Activated CD8-positive, alpha-beta memory T cell treated with anti-CD3 and anti-CD28 coated beads for 24 hours (primary cell): ENCODE data around the gene RNF224.
"Not testable (repeated sequence)": the region's sequence is repeated elsewhere in the genome, so short reads cannot be mapped to it uniquely, and the experiment has no call there.

Experiments
- DNase-seq: peaks from one replicate; pipeline ENCODE4 v3.0.0-alpha.2; 2020

The RNF224 gene

DNA sequence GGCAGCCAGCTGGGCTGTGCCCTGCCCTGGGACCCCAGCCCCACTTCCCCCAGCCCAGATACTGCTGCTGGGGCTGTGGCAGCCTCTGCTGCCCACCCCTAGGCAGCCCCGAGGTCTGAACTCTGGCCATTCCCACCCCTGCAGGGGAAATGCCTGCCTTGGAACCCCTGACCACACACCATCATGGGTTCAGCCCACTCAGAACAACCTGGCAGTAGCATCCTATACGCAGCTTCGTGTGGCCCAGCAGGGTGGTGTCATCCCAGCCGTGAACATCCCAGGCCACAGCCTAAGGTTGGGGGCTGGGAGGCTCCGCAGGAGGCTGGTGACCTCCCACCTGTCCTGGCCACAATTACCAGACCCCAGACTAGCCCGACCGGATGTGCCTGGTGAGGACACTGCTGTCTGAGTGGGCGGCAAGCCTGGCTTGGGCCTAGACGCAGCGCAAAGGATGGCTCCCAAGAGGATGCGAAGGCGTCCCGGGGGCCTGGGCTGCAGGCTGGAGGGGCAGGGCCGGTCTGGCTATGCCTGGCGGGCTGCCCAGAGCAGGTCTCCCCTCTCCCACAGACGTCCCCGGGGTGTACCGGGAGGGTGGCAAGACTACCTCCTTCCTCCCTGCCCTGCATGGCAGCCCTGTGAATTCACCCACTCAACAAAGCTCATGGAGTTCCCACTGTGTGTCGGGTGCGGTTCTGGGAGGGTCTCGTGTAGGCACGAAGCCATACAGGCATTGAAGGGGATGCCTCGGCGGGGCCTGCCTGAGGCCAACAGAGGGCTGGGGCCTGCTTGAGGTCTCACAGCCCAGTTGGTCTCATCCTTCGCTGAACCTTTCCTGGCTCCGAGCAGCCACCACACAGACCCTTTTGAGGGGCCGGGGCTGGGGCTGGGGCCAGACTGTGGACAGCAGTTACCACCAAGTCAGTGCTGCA, 1.9 kb downstream of the RNF224 start:
- DNase-seq, result no peak

DNA sequence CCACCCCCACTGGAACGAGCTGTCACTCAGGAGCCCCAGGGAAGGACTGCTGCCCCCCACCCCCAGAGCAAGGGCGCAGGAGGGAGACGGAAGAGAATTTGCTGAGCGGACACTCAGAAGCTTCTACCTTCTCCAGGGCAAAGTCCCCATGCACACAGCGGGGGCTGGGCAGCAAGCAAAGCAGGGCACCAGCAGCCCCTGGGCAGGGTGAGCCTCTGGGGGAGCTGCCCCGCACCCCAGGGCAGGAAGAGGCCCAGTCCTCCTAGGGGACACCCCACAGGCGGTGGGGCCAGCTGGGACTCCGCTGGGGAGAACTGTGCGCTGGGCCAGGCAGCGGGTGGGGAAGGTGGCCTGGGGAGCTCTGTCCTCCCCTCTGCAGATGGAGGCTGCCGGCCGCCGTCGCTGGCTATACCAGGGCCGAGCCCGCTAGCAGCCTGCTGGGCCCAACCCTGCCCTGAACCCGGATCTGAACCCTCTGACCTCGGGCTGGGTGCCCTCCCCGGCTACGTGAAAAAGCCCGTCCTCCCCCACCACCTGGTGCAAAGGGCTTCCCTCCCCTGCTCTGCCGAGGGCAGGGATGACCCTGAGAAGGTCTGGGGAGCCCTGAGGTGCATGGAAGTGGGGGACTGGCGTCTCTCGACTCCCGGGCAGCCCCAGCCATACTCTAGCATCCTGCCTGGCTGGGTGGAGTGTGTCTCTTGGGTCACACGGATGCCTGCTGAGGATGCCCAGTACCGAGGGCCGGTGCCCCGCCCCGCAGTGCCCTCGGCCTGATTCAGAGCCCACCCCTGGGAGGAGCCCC, 2.8 kb downstream of the RNF224 start:
- DNase-seq, result no peak

DNA sequence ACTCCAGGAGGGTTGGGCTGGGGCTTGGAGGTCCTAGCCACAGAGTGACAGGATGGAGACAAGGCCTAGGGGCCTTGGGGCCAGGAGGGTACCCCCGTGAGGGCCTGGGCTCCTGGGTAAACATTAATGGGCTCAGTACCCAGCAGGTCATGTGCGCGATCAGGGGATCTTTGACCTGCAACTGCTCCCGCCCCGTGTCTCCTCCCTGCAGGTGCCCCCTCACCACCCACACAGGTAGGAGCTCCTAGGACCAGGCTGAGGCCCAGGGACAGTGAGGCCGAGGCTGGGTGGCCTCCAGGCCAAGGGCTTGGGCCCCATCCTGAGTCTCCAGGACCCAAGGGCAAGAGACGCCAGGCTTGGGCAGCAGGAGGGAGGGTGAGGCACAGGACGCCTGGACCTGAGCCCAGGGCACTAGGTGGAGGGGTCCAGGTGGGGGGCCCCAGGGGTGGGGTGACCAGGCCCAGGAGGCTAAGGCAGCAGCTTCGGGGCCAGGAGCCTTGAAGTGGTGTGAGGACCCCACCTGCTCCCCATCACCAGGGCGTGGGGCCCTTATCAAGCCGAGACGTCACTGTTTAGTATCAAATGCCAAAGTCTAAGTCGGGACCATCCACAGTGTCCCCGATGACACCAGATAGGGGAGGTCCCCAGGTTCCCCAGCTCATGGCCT, 3.5 kb downstream of the RNF224 start, which contains the start of gene SLC34A3:
Gene SLC34A3 (plus strand): TSS at position 197 of the 667 bp plus-strand sequence. CDS start 802 bp downstream, outside the sequence.
- no peak for DNase-seq

DNA sequence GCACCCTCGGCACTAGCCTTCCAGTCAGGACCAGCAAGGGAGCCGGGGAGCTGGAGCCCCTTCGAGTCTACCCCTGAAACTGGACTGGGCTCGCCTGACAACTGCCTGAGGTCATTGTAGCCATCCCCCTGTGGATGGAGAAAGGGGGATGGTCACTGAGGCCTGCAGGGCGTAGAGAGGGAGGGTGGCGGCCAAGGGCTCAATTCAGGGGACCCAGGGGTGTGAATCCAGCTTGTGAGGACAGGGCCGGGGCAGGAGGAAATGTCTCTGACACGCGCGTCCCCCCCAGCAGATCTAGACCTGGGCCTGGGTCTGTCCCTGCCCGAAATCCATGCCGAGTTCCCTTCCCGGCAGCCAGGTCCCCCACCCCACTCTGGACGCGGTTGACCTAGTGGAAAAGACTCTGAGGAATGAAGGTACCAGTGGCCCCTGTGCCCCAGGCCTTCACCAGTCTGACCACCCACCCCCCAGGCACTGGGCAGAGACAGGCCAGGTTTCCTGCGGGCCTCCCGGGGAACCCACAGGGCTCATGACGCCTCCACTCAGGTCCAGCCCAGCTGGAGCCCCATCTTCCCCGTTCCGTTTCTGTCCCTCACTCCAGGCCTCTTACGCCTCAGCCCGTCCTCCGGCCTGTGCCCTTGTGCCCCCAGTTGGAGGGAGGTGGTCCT, 4.2 kb downstream of the RNF224 start:
- DNase-seq, result no peak

DNA sequence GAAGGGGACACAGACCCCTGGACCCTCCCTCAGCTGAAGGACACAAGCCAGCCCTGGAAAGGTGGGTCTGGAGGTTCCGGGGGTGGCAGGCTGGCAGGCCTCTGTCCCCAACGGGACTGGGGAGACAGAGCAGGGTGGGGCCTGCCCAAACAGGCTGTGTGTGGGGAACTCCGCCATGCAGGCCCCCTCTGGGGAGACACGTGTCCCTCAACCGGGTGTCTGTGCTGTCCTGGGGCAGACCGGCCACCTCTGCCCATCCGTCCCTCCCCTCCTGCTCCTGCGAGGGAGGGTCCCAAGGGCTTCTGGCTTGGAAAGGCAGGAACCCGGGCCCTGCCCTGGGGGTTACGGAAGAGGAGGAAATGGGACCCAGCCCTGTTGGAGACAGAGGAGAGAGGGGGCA, 4.8 kb downstream of the RNF224 start:
- DNase-seq, result no peak

DNA sequence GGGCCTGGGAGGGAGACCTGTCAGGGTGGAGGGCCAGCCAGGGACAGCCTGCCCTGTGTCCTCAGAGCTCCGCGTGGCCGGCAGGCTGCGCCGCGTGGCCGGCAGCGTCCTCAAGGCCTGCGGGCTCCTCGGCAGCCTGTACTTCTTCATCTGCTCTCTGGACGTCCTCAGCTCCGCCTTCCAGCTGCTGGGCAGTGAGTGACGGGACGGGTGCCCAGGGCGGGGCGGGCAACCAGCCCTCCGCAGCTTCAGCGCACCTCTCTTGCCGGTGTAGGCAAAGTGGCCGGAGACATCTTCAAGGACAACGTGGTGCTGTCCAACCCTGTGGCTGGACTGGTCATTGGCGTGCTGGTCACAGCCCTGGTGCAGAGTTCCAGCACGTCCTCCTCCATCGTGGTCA, 5.2 kb downstream of the RNF224 start:
- DNase-seq, result no peak

DNA sequence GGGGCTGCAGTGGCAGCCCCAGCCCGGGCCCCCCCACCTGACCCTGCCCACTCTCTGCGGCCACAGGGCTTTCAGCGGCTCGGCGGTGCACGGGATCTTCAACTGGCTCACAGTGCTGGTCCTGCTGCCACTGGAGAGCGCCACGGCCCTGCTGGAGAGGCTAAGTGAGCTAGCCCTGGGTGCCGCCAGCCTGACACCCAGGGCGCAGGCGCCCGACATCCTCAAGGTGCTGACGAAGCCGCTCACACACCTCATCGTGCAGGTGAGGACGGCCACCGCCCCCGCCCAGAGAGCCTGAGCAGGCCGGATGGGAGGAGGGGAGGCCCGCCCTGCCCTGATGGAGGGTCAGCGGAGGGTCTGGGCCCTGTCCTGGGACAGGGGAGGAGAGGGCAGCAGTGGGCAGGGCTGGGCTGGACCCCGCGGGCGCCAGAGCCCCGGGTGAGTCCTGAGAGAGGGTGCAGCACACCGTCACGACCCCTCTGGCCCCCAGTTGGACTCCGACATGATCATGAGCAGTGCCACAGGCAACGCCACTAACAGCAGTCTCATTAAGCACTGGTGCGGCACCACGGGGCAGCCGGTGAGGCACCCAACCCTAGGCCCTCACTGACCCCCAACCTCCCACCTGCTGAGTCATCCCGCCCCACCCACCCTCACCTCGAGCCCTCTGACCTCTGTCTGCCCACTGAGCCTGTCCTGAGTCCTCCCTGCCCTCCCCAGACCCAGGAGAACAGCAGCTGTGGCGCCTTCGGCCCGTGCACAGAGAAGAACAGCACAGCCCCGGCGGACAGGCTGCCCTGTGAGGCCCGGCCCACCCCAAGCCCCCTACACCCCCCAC, 6.1 kb downstream of the RNF224 start:
- DNase-seq, result no peak

DNA sequence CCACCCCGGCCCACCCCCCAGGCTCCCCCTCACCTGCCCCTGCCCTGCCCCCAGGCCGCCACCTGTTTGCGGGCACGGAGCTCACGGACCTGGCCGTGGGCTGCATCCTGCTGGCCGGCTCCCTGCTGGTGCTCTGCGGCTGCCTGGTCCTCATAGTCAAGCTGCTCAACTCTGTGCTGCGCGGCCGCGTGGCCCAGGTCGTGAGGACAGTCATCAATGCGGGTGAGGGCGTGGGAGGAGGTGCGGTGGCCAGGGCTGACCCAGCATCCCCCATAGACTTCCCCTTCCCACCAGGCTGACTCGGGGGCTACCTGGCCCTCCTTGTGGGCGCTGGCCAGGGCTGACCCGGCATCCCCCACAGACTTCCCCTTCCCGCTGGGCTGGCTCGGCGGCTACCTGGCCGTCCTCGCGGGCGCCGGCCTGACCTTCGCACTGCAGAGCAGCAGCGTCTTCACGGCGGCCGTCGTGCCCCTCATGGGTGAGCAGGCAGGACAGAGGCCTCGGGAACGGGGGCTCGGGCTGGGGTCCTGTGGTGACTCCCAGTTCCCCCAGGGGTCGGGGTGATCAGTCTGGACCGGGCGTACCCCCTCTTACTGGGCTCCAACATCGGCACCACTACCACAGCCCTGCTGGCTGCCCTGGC, 6.9 kb downstream of the RNF224 start:
- no peak for DNase-seq

DNA sequence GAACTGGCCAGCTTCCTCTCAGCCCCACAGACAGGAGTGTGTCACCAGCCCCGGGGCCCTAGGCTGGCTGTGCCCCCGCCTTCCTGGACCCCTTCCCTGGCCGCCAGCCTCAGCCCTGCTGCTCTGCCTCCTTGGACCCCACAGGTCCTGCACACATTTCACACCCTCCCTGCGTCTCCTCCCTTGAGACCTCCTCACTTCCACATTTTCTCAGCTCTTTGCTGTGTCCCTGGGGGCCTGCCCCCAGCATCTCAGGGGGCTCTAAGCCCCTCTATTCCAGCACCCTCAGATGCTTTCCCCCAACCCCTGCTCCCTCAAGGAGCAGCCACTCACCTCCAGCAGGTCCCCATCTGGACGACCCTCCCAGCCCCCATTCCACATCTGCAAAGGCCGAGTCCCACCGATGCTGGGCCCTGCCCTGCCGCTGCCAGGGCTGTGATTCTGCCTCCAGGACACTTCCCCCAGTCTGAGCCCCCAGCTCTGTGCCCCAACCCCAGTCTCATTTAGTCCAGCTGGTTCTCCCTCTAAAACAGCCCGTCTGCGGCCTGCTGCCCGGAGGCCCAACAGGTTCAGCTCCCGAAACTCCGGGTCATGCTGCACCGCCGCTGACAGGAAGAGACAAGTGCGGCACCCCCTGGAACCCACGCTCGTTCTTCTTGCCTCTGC, 7.6 kb downstream of the RNF224 start:
- DNase-seq, result no peak

DNA sequence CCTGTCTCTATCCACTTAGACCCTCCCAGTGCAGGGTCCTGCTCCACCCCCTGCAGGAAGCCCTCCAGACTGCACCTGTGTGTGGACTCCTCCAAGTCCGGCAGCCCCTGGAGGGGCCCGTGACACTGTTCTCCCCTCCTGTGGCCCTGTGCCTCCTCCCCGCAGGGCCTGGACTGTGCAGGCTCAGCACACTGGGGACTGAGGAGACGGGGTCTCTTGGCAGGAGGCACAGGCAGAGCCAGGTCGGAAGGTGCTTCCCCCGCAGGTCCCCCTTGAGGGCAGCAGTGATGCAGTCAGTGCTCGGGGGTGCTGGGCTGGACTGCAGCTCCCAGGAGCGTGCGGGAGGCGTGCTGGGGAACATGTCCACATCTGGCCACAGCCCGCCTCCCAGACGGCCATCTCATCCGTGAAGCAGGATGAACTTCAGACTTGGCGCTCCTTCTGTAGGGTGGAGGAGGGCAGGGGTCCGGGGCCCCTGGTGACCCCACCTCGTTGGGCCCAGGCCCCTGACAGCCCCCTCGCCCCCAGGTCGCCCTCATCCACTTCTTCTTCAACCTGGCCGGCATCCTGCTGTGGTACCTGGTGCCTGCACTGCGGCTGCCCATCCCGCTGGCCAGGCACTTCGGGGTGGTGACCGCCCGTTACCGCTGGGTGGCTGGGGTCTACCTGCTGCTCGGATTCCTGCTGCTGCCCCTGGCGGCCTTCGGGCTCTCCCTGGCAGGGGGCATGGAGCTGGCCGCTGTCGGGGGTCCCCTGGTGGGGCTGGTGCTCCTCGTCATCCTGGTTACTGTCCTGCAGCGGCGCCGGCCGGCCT, 8.3 kb downstream of the RNF224 start:
- no peak for DNase-seq

DNA sequence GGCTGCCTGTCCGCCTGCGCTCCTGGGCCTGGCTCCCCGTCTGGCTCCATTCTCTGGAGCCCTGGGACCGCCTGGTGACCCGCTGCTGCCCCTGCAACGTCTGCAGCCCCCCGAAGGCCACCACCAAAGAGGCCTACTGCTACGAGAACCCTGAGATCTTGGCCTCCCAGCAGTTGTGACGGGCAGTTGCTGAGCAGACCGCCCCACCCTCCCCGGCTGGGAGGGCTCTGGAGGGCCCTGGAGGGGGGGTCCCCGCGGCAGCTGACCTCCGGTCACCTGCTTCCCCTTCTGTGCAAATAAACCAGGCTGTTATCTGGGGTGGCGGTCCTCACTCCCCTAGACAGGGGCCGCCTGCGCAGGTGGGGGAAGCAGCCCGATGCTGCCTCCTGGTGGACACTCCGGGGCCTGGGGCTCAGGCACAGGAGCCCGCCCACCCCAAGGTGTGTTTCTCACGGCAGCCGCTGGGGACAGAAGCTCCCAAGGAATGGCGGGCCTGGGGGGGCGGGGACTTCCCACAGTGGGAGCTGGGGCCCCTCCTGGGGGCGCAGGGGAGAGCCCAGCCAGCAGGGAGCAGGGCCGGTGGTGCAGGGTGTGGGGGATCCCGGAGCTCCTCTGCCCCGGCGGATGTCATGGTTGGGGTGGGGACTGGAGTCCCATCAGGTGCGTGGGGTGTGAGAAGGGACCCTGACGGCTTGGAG, 9.1 kb downstream of the RNF224 start:
- peak; percentile 96 for DNase-seq

DNA sequence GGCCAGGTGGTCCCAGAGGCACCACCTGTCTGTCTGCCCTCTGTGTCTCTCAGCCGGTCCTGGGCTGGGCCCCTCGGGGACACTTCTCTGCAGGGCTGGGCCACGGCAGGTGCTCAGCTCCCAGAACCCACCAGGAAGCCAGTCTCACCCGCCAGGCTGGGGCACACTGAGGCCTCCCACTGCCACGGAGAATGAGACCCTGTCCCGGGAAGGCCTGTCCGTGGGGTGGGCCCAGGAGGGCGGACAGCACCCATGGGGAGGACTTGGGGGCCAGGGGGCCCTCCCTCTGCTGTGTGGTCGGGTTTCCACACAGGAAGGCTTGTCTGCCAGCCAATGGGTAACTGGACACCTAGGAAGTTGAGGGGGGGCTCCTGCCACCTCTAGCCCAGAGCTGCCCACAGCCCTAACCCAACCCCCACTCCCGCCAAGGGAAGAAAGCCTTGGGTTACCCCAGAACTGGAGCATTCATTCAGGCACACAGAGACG, 9.7 kb downstream of the RNF224 start:
- DNase-seq, result no peak

DNA sequence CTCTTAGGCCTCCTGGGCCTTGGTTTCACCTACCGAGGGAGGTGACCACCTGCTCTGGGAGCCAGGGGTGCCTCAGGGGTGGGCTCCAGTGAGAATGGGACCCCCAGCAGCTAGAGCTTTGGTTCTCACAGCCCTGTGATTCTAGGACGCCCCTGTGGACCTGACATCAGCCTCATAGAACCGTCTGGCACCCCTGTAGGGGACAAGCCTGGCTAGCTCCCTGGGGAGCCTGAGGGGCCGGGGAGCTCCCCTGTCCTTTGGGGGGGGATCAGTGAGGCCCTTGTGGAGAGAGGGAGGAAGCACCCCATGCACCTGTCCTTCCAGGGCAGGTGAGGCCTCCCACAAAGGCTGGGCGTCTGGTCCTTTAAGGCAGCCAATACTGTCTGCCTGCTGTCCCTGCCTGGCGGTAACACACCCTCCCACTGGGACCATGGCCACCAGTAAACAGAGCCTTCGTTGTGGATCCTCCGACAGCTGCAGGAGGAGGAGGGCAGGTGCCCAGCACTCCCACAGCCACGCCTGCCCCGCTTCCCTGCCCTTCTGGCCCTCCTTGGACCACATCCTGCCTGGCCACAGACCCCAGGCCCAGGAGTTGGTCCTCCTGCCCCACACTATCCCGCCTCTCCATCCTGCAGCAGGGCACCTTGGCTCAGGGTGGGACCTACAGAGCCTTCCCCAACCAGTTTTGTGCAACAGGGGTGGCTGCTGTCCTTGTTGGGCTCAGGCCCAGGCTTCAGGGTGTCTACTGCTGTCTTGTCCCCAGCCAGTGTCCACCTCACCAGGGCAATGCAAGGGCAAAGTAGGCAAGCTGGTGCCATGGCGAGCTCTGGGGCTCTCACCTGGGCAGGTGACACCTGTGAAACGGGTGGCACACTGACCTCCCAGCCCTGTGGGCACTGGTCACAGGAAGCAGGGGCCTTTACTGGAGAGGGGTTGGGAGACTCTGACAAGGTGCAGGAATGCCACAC, 10.7 kb downstream of the RNF224 start:
- DNase-seq, result no peak

DNA sequence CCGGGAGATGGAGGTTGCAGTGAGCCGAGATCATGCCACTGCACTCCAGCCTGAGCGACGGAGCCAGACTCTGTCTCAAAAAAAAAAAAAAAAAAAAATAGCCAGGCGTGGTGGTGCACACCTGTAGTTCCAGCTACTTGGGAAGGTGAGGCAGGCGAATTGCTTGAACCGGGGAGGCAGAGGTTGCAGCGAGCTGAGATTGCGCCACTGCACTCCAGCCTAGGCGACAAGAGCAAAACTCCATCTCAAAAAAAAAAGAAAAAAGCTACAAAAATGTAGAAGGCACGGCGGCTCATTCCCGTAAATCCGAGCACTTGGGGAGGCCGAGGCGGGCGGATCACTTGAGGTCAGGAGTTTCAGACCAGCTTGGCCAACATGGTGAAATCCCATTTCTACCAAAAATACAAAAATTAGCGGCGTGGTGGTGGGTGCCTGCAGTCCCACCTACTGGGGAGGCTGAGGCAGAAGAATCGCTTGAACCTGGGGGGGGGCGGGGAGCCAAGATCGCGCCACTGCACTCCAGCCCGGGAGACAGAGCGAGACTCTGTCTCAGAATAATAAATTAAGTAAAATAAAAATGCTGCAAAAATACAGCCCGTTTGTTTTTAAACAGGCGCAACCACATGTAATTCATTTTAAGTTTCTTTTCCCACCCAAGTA, 12.4 kb downstream of the RNF224 start:
- DNase-seq, result not testable (repeated sequence)

DNA sequence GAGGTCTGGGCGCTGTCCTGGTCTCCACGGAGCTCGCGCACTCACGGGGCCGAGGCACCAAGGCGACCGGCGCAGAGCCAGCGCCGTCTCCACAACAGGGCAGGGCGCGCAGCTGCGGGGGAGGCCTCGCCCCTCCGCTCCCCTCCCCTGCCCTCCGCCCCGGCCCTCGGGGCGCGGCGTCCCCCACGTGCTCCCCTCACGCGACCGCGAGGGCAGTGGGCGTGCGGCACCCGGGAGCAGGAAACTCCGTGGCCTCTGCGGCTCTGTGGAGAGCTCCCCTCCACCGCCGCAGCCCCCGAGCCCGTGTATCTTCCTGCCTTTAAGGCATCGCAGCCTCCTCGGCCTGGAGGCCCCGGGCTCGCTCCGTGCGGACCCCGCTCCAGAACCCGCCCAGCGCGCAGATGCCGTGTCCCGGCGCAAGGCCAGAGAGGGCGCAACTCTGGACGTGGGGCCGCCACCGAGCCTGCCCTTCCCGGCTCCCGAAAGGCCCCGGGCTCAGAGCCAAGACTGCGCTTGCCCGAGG, 13.1 kb downstream of the RNF224 start:
- peak; percentile 95 for DNase-seq

DNA sequence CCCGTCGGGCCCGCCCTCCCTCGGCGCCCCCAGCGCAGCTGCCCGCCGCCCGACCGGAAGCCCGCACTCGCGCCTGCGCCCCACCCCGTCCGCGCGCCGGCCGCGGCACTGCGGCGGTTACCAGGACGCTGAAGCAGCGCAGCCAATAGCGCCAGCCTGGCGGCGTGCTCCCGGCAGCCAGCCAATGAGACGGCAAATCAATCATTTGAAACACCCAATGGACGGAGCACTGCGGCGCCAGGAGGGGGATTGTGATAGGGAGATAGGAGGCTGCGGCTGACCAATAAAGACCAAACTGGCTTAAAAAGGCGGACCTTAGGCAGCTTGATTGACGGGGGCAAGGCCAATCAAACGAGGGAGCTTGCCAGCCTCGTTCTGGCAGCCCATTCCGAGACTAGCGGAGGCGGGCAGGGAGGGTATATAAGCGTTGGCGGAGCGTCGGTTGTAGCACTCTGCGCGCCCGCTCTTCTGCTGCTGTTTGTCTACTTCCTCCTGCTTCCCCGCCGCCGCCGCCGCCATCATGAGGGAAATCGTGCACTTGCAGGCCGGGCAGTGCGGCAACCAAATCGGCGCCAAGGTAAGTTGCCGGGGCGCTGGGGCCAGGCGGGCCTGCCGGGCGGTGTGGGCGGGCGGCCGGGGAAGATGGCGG, 13.7 kb downstream of the RNF224 start, which contains the start of gene TUBB4B:
Gene TUBB4B (plus strand): TSS at position 447 of the 649 bp plus-strand sequence. CDS start 74 bp downstream, at position 521.
- DNase-seq, result peak; percentile 96
